Hepatocyte (in vitro differentiated cells): Measurements from ENCODE around the gene PLEKHM3. TPM values are rescaled to one million over a fixed set of nuclear protein-coding genes. Genes with fewer than 3 reads are reported as not detected.

Source experiments
- DNase-seq: peaks from one replicate; pipeline ENCODE4 v3.0.0-alpha.2; 2016; ENCODE audit warnings: low spot score
- H2AFZ ChIP-seq: fragments of 200-600 bp; sonication (generic); 2 replicates; pipeline ENCODE4 v1.6.0; 2016; ENCODE audit warnings: antibody characterized with exemption, mild to moderate bottlenecking
- H3K27ac ChIP-seq: fragments of 200-600 bp; sonication (generic); 2 replicates; pipeline ENCODE4 v1.5.1; 2016; ENCODE audit warnings: mild to moderate bottlenecking
- H3K27me3 ChIP-seq: fragments of 200-600 bp; sonication (generic); 2 replicates; pipeline ENCODE4 v1.6.1; 2016
- H3K36me3 ChIP-seq: fragments of 200-600 bp; sonication (generic); replicated peaks from 2 replicates; pipeline ENCODE4 v1.5.1; 2016; ENCODE audit warnings: low read depth; ENCODE audit not compliant: insufficient read depth
- H3K4me1 ChIP-seq: fragments of 200-600 bp; sonication (generic); 2 replicates; pipeline ENCODE4 v1.5.1; 2016; ENCODE audit warnings: mild to moderate bottlenecking, moderate library complexity; ENCODE audit not compliant: insufficient read depth
- H3K4me2 ChIP-seq: fragments of 200-600 bp; sonication (generic); 2 replicates; pipeline ENCODE4 v1.6.0; 2016
- H3K4me3 ChIP-seq: fragments of 200-600 bp; sonication (generic); 2 replicates; pipeline ENCODE4 v1.5.1; 2016; ENCODE audit warnings: mild to moderate bottlenecking
- H3K79me2 ChIP-seq: fragments of 200-600 bp; sonication (generic); 2 replicates; pipeline ENCODE4 v1.6.0; 2017; ENCODE audit warnings: mild to moderate bottlenecking
- H3K9me2 ChIP-seq: fragments of 200-600 bp; sonication (generic); replicated peaks from 2 replicates; pipeline ENCODE4 v1.6.0; 2017; ENCODE audit warnings: mild to moderate bottlenecking; ENCODE audit not compliant: insufficient read depth
- H3K9me3 ChIP-seq: fragments of 200-600 bp; sonication (generic); 2 replicates; pipeline ENCODE4 v1.5.1; 2016; ENCODE audit warnings: low read depth, mild to moderate bottlenecking
- H4K20me1 ChIP-seq: fragments of 200-600 bp; sonication (generic); 2 replicates; pipeline ENCODE4 v1.6.0; 2016; ENCODE audit warnings: mild to moderate bottlenecking; ENCODE audit not compliant: insufficient read depth, poor library complexity, severe bottlenecking
- EZH2 ChIP-seq: fragments of 200-600 bp; sonication (generic); IDR thresholded peaks from 2 replicates; pipeline ENCODE4 v1.6.1; 2016; ENCODE audit warnings: antibody characterized with exemption, mild to moderate bottlenecking, borderline replicate concordance
- EZH2phosphoT487 ChIP-seq: fragments of 200-600 bp; sonication (generic); IDR thresholded peaks from one replicate; pipeline ENCODE4 v1.6.1; 2018; ENCODE audit warnings: antibody characterized with exemption, mild to moderate bottlenecking, low read depth, moderate library complexity; ENCODE audit not compliant: unreplicated experiment, severe bottlenecking
- WGBS: methylation state at CpG from one replicate; pipeline ENCODE4 v1.1.6; 2016; ENCODE audit warnings: low lambda C conversion rate; ENCODE audit errors: missing lambda C conversion rate; 5-methylcytosine and 5-hydroxymethylcytosine counted together
- polyA plus RNA-seq: library from polyadenylated mRNA; unstranded; fragments of >200 nt; fragmentation: Nextera tagmentation; extraction: Ambion mirVana; gene quantifications from 2 replicates; pipeline ENCODE4 v1.2.1, GENCODE V29; 2016
- total RNA-seq: library from RNA; depleted of rRNA; stranded (reverse); fragments of >200 nt; gene quantifications from 2 replicates; pipeline ENCODE4 v1.2.3, GENCODE V29; 2014
- TF ChIP-seq, protein P1 (sequence below): fragments of 200-600 bp; sonication (generic); IDR thresholded peaks from 2 replicates; pipeline ENCODE4 v1.5.1; 2016; ENCODE audit warnings: antibody characterized with exemption, mild to moderate bottlenecking; ENCODE audit not compliant: poor library complexity

Gene PLEKHM3
- total and polyA plus RNA-seq, 2 experiments from 2014 or later, result 4.2 to 11.1 TPM

GRCh38 chr2:207835805-207836204, 189.5 kb downstream of the PLEKHM3 start:
- Histone ChIP-seq H3K4me2 (no peak overlapping the region), H3K36me3 (no peaks in the 10 kb centered on the region), H3K27ac (no peak overlapping the region), H3K27me3 (no peaks in the 10 kb centered on the region), H2AFZ (no peak overlapping the region), H3K9me2 (no peaks in the 10 kb centered on the region), H3K79me2 (no peaks in the 10 kb centered on the region), H3K4me3 (no peak overlapping the region), H4K20me1 (no peaks in the 10 kb centered on the region), H3K4me1 (no peaks in the 10 kb centered on the region), H3K9me3 (no peaks in the 10 kb centered on the region)
- 94% methylated on average over 1 of the region's 1 CpG for WGBS
- TF ChIP-seq EZH2phosphoT487 (no peak), EZH2 (no peak)
- TF ChIP-seq, protein P1, sequence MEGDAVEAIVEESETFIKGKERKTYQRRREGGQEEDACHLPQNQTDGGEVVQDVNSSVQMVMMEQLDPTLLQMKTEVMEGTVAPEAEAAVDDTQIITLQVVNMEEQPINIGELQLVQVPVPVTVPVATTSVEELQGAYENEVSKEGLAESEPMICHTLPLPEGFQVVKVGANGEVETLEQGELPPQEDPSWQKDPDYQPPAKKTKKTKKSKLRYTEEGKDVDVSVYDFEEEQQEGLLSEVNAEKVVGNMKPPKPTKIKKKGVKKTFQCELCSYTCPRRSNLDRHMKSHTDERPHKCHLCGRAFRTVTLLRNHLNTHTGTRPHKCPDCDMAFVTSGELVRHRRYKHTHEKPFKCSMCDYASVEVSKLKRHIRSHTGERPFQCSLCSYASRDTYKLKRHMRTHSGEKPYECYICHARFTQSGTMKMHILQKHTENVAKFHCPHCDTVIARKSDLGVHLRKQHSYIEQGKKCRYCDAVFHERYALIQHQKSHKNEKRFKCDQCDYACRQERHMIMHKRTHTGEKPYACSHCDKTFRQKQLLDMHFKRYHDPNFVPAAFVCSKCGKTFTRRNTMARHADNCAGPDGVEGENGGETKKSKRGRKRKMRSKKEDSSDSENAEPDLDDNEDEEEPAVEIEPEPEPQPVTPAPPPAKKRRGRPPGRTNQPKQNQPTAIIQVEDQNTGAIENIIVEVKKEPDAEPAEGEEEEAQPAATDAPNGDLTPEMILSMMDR, result no peak
- no peak for DNase-seq

DNA sequence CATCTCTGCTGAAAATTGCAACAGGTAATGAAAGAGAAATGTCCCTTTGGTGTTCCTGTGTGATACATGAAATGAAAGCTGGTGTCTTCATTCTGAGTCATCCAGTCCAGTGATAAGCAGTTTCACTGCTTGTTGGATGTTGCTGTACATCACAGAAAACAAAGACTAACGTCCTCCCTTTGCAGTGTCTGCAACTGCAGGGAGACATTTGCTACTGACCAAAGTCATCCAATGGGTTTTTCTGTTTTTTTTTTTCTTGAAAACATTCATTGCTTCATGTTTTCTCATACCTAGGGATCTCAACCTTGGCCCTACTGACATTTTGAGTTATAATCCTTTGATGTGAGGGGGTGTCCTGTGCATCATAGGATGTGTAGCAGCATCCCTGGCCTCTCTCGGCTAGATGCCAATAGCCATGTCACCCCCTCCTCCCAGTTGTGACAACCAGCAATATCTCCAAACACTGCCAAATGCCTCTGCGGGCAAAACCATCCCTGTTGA, 192.0 kb downstream of the PLEKHM3 start:
- DNase-seq, result no peak
- Histone ChIP-seq H3K27me3 (no peaks in the 10 kb centered on the region), H3K36me3 (no peaks in the 10 kb centered on the region), H3K9me2 (no peaks in the 10 kb centered on the region), H3K4me1 (peaks cover 14% of the 10 kb centered on the region), H2AFZ (no peak overlapping the region), H4K20me1 (no peaks in the 10 kb centered on the region), H3K4me2 (no peak overlapping the region), H3K4me3 (no peak overlapping the region), H3K9me3 (no peaks in the 10 kb centered on the region), H3K27ac (peak overlapping the region; percentile 17), H3K79me2 (no peaks in the 10 kb centered on the region)
- TF ChIP-seq EZH2, result no peak
- TF ChIP-seq, protein P1, result no peak
- WGBS, result 78% methylated on average over 3 of the region's 3 CpGs

DNA sequence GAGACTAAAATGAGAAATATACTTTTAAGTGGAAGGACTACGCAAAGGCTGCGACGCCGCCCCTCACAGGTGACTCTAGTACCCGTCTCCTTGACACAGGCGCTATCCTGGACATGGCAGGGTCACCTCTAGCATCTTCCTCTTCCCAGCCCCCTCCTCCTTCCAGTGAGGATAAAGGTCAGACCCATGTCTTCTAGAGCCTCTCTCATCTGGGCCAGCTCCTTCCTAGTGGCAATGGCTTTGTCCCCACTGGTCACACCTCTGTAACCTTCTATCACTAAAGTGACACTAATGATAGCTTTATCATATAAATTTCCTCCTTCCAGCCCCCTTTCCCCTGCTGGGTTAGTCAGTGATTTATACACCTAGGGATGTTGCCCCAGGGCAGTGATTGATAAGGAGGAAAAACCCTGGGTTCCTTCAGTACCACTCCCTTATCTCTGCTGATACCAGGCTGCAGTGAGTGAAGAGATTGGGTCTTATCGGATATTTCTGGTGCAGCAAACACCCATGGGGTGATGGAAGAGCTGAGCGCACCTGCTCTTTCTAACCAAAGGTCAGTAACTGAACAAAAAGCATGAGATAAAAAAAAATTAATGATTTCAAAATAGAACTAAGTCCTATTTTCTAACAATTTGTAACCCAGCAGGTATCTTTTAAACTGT, 193.6 kb downstream of the PLEKHM3 start:
- peaks cover 20% of the 10 kb centered on the region for H3K4me1 ChIP-seq
- H3K27me3 ChIP-seq, result no peaks in the 10 kb centered on the region
- peak overlapping the region; percentile 39 for H3K27ac ChIP-seq
- H4K20me1 ChIP-seq, result no peaks in the 10 kb centered on the region
- H2AFZ ChIP-seq, result no peak overlapping the region
- H3K9me3 ChIP-seq, result no peaks in the 10 kb centered on the region
- no peak for DNase-seq
- 83% methylated on average over 8 of the region's 8 CpGs for WGBS
- no peaks in the 10 kb centered on the region for H3K9me2 ChIP-seq
- H3K36me3 ChIP-seq, result no peaks in the 10 kb centered on the region
- no peaks in the 10 kb centered on the region for H3K79me2 ChIP-seq
- no peak overlapping the region for H3K4me3 ChIP-seq
- TF ChIP-seq, protein P1, result no peak
- no peak for TF ChIP-seq EZH2phosphoT487
- no peak for TF ChIP-seq EZH2
- H3K4me2 ChIP-seq, result no peak overlapping the region
